ENCODE data around the gene TTBK1.

DNA sequence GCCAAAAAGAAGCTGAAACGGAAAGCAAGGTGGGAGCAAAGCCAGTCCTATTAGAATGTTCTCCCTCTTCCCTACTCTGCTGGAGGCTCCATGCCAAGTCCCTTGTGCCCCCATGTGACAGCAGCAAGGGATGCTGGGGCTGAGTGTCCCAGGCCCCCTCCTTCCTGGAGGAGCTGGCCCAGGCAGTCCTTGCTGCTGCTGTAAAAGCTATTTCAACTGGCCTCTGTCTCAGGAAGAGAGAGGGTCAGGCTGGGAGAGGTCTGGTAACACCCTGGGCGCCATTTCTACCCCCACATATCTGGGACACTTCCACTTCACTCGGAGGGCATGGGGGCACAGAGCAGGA lies 25.0 kb downstream of the TTBK1 start:
- TF ChIP-seq, protein P1, sequence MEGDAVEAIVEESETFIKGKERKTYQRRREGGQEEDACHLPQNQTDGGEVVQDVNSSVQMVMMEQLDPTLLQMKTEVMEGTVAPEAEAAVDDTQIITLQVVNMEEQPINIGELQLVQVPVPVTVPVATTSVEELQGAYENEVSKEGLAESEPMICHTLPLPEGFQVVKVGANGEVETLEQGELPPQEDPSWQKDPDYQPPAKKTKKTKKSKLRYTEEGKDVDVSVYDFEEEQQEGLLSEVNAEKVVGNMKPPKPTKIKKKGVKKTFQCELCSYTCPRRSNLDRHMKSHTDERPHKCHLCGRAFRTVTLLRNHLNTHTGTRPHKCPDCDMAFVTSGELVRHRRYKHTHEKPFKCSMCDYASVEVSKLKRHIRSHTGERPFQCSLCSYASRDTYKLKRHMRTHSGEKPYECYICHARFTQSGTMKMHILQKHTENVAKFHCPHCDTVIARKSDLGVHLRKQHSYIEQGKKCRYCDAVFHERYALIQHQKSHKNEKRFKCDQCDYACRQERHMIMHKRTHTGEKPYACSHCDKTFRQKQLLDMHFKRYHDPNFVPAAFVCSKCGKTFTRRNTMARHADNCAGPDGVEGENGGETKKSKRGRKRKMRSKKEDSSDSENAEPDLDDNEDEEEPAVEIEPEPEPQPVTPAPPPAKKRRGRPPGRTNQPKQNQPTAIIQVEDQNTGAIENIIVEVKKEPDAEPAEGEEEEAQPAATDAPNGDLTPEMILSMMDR (IDR thresholded peaks at IDR 0.05), result no peak
- no peak for TF ChIP-seq POLR2A (IDR thresholded peaks at IDR 0.05)
